ENCODE measurements around the gene ST7. TPM values are rescaled to one million over a fixed set of nuclear protein-coding genes. Genes with fewer than 3 reads are reported as not detected.

The ST7 gene
- total RNA-seq, 1 donor from 2014 or later = 22.2 TPM

DNA sequence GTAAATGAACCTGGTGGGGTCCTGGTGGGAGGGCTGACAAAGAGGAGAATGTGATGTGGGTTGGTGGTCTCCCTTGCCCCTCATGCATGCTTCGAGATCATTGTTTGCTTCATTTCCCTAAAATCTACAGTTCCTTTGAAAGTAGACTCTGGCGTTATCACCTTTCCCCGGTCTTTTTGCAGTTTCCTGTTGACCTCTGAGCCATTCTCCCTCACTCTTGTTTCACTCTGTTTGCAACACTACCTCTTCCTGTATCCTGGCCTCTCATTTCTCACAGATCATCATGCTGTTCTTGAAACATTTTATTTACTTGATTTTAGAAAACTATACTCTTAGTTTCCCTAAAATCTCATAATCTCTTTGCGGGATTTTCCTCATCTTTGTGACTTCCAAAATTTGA lies 189.8 kb downstream of the ST7 start:
- DNase-seq (ENCODE audit: low spot score) (no peak), ATAC-seq (no peak)

DNA sequence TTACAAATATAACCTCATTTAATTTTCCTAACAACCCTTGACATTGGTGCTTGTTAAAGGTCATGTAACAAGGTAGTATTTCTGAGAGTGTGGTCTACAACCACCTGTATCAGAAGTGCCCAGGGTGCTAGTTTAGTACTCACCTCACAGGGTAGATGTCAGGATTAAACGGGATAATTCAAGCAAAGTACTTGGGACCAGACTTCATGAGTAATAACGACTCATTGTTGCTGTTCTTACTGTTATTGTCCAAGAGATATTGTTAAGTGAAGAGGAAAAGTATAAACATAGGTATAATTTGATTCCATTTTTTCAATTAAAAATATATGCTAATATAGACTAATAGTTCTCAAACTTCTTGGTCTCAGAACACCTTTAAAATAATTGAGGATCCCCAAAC lies 190.3 kb downstream of the ST7 start:
- ATAC-seq = no peak

GRCh38 chr7:117145333-117145732 lies 192.0 kb downstream of the ST7 start:
- no peak for ATAC-seq
- no peak for DNase-seq (ENCODE audit: low spot score)

More for the DNA sequence above, 190.3 kb downstream of the ST7 start:
- DNase-seq (ENCODE audit: low spot score) = no peak

DNA sequence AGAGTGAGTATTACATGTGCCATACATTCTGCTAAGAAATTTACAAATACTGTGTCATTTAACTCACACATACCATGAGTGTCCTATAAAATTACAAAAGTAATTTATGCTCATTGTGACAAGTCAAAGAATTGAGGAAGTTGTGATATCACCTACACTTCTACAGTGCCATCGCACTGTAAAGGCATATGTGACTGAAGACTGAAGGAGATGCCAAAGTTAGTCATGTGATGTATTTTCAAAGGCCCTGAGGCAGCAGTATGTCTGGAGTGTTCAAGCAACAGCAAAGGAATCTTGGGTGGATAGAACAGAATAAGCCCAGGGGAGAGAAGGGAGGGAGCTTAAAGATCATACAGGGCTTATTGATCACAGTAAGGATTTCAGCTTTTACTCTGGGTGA lies 192.8 kb downstream of the ST7 start:
- ATAC-seq (no peak), DNase-seq (ENCODE audit: low spot score) (no peak)

- ATAC-seq (no peak), DNase-seq (ENCODE audit: low spot score) (no peak)
Measured at GRCh38 chr7:117146511-117146910, 193.2 kb downstream of the ST7 start.

DNA sequence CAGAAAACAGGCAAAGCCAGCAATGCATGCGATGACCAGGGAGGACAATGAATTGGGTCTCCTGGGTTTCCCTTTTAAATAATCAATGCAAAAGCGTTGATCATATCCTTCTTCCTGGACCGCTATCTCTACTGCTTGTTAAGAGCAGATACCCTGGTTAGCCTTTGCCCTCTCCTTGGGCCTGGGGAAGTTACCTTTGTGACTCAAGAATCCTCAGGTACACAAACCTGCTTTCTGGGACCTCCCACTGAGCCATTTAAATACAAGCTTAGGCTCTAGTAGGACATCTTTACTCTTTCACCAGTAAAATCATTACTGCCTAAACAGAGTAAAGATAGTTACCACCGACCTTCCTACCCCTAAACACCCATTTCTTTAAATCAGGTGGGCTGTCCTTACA lies 195.7 kb downstream of the ST7 start:
- DNase-seq (ENCODE audit: low spot score) (no peak), ATAC-seq (no peak)

DNA sequence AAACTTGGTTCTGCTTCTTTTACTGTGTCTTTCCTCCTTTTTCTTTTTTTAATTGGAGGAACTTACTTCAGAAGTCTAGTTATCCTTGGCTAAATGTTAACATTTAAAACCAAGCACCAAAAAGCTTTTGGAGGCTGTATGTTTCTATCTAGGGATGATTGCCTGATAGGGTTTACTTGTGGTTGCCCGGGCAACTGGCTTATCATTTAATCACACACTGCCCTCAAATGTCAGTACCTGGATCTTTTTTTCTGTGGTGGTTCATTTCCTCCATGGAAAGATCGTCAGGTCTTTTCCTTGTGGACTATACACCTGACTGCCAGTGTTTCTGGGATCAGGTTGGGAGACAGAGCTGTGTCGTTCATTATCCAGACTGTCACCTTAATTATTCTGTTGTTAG lies 196.4 kb downstream of the ST7 start:
- no peak for DNase-seq (ENCODE audit: low spot score)
- no peak for ATAC-seq

DNA sequence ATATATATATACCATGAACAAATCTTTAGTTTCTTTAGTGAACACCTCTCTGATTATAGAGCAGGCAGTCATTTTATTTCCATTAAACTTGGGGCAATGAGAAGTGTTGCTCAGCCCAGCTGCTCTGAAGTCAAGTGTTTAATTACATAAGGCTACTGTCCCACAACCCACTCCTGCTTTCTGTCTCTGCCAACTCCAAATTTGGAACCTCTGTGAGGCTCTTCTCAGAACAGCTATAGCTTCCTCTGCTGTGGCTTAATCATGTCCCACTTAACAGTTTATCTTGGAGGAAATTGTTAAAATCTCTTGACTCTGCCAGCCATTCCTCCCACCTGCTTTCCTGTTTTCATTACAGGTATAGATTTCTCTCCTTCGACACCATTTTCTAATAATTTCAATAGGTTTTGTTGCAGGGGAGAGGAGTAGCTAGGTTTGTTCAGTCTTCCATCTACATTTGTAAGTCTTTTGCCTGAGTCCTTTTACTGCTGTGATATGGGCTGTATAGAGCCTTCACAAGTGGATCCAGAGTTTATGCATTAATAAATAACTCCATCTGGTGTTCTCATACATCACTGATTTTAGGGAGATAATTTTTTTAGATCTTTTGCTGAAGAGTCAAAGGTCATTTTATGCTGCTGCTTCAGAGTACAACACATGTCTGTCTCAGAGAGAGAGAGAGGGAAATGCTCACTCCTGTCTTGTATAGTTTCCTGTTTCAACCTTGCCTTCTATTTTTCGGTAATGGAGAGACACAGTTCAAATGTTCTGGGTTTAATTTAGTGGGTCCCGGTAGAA lies 199.1 kb downstream of the ST7 start:
- peak; percentile 68 for ATAC-seq
- no peak for DNase-seq (ENCODE audit: low spot score)

DNA sequence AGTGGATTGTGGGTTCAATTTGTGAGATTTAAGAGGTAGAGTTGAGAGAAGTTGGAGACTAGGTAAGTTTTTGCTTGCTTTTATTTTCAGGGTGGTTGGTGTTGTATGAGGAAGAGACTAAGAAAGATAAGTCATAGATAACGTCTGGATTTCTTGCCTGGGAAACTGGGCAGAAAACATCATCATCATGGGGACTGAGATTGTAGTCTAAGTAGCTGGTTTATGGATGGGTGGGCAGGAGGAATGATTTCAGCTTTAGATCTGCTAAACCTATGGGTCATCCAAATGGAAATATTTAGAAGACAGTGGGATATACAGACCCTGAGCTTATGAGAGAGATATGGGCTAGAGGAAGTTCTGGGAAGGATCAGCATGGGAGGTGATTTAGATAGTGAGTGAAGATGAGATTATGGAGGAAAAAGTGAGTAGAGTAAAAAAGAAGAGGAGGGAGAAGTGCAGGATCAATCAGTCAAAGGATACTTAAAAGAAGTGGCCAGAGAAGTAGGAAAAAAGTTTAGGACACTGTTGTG lies 199.8 kb downstream of the ST7 start:
- ATAC-seq = no peak
- DNase-seq (ENCODE audit: low spot score) = no peak

- DNase-seq (ENCODE audit: low spot score) = no peak
- ATAC-seq = no peak
Measured at GRCh38 chr7:117154721-117155120, 201.4 kb downstream of the ST7 start.

DNA sequence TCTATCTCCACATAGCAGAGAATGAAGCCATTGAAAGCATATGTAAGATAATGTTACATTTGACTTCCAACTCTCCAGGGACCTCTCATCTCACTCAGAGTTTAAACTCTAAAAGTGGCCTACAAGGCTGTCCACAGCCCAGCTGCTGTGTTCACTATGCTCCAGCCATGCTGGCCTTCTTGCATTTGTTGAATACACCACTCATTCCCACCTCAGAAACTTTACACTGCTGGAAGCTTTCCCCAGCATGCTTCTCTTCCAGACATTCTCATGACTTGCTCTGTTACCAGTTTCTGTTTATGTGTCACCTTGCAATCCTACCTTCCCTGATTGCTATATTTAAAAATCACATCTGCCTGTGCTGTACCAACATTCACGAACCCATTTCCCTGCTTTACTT lies 202.4 kb downstream of the ST7 start:
- DNase-seq (ENCODE audit: low spot score) (no peak), ATAC-seq (no peak)

GRCh38 chr7:117157241-117158209 lies 204.2 kb downstream of the ST7 start:
- ATAC-seq = peak; percentile 95

GRCh38 chr7:117158941-117159697 lies 205.8 kb downstream of the ST7 start:
- no peak for DNase-seq (ENCODE audit: low spot score)

More at GRCh38 chr7:117157241-117158209, 204.2 kb downstream of the ST7 start:
- peak; percentile 76 for DNase-seq (ENCODE audit: low spot score)

GRCh38 chr7:117163101-117163500 lies 209.8 kb downstream of the ST7 start:
- DNase-seq (ENCODE audit: low spot score) (no peak), ATAC-seq (no peak)

More at GRCh38 chr7:117158941-117159697, 205.8 kb downstream of the ST7 start:
- no peak for ATAC-seq

DNA sequence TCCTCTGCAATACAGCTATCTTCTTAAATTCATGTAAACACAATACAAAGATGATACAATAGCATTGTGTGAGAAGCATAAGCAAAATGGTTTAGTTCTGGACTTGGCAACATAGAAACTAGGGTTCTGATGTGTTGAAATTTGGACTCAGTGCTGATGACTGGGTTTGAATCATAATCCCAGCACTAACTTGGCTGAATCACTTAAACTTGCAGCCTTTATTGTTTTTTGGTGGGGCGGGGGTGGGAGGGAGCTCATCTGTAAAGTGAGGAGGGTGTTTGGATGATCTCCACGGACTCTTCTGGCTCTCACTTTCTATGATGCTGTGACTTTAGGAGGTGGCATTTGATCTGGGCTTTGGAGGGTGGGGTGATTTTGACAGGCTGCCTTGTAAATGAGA lies 211.3 kb downstream of the ST7 start:
- no peak for ATAC-seq
- no peak for DNase-seq (ENCODE audit: low spot score)

DNA sequence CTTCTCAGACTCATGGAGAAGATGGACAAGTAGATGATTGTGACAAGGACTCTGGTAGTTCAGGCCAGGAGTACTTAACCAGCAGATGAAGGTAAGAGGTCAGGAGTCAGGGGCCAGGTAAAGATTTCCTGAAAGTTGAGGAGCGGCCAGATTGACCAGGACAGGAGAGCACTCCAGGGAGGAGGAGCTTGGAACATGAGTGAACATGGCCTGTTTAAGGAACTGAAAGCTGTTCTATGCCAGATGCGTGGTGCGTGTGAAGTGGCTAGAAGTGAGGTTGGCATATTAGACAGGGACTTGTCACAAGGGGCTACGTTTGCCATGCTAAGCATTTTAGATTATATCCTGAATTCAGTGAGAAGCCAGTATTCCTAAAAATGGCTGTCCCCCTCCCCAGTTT lies 212.4 kb downstream of the ST7 start:
- DNase-seq (ENCODE audit: low spot score) (peak; percentile 61), ATAC-seq (peak; percentile 96)

- ATAC-seq (peak; percentile 48), DNase-seq (ENCODE audit: low spot score) (peak; percentile 49)
Measured at GRCh38 chr7:117169907-117170306, 216.6 kb downstream of the ST7 start.

GRCh38 chr7:117171106-117171505 lies 217.8 kb downstream of the ST7 start:
- ATAC-seq (no peak), DNase-seq (ENCODE audit: low spot score) (no peak)

DNA sequence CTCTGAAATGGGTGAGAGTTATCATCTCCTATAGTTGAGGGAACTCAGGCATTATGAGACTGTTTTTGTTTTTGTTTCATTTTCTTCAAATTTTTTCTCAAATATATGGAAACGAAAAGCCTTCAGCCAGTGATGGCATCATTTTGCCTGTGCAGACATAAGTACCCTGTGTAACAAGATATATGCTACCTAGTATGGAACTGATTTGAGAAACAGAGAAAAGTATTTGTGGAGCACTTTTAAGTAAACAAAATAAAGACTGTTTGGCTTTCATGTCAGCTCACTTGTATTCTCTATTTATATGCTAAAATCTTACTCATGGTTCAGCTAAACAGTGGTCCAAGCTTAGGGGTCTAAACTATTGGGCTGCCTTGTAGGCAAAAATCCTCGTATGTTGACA lies 219.0 kb downstream of the ST7 start:
- ATAC-seq (no peak), DNase-seq (ENCODE audit: low spot score) (no peak)

DNA sequence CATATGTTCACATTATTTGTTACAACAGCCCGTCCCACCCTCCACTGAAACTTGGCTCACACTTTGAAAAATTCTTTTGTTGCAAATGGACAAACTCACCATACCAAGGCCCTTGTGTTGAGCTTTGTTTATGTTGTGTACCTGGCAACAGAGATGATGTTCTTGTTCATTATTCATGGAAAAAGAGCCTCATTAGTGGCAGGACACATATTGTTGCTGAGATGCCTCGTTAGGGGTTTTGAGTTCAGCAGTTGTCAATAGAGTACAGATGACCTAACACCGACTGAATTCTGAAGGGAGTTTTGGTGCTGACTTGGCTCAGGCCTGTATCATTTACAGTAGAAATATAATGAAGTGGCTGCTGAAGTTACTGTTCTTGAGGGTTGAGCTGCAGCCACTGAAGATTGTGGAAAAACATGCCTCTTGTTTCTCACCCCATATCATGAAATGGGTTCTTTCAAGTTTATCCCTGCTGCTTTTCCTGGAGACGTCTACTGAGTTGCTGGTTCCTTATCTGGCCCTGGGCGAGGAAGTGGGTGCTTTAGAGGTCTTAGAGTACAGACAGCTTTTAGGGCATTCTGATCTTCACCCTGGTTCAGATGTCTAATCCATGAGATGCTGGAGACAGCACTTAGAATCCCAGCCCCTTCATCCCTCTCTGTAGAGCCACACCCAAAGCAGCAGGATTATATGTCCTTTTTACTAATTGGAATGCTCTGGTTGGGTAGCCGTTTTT lies 219.9 kb downstream of the ST7 start:
- ATAC-seq (no peak), DNase-seq (ENCODE audit: low spot score) (no peak)

All from left lobe of liver (tissue), 2 donors.